A549 (cell line): ENCODE results near the gene FANCI. TPM values are rescaled to one million over a fixed set of nuclear protein-coding genes. Genes with fewer than 3 reads are reported as not detected.

Experiments
- ATAC-seq, 2 experiments: fragments of 200-7000 bp in 1 of 2; fragments of >200 bp in 1 of 2; cut with Nextera tagmentation in 1 of 2; cut with Tn5 transposase in 1 of 2; 3 replicates each; pipeline versions ENCODE4 v1.8.0 to v1.9.1; 2018 to 2020; ENCODE audit warnings: mild to moderate bottlenecking in 1 of 2, moderate library complexity in 1 of 2
- CTCF ChIA-PET: fragments of 300-600 bp; sonication (Branson Sonifier 250); formaldehyde crosslinking; extraction: SDS; loops from one replicate; lab custom pipeline; 2021; ENCODE audit warnings: antibody characterized with exemption, inconsistent platforms; lab: Yijun Ruan, JAX
- POLR2A ChIA-PET: fragments of 350-600 bp; formaldehyde crosslinking; extraction: SDS; loops from one replicate; lab custom pipeline; 2021; ENCODE audit warnings: antibody characterized with exemption, inconsistent platforms; lab: Yijun Ruan, JAX
- DNase-seq, 2 experiments: peaks; one replicate each; pipeline versions ENCODE4 v3.0.0 to v3.0.0-alpha.2; 2011 to 2016; ENCODE audit warnings: low read depth in 1 of 2, low spot score in 1 of 2
- FAIRE-seq: peaks from 2 replicates; lab custom pipeline; 2011; peaks lifted over from hg19 to GRCh38; lab: Jason Lieb, UNC
- H3K27ac ChIP-seq, 2 experiments: fragments of >200 bp; sonication (Bioruptor Twin); formaldehyde crosslinking; 3 replicates each; pipeline ENCODE4 v1.5.1; 2016 to 2017
- H3K4me1 ChIP-seq: fragments of >200 bp; sonication (Bioruptor Twin); formaldehyde crosslinking; 3 replicates; pipeline ENCODE4 v1.6.1; 2016
- H3K4me2 ChIP-seq: fragments of >200 bp; sonication (Bioruptor Twin); formaldehyde crosslinking; 3 replicates; pipeline ENCODE4 v1.6.1; 2016
- H3K4me3 ChIP-seq: fragments of >200 bp; sonication (Bioruptor Twin); formaldehyde crosslinking; 3 replicates; pipeline ENCODE4 v1.5.1; 2016
- H3K9me3 ChIP-seq: fragments of >200 bp; sonication (Bioruptor Twin); formaldehyde crosslinking; 3 replicates; pipeline ENCODE4 v1.6.1; 2016
- BHLHE40 ChIP-seq: IDR thresholded peaks from 2 replicates; pipeline ENCODE4 v1.6.1; 2012; ENCODE audit warnings: low read depth, low read length, inconsistent platforms
- CBX2 ChIP-seq: fragments of 200-600 bp; sonication (generic); IDR thresholded peaks from 2 replicates; pipeline ENCODE4 v1.6.1; 2016; ENCODE audit warnings: low read depth, mild to moderate bottlenecking, borderline replicate concordance
- EHF ChIP-seq: fragments of 250-450 bp; sonication (Bioruptor Pico); IDR thresholded peaks from 2 replicates; pipeline ENCODE4 v1.5.0; 2020; ENCODE audit warnings: mild to moderate bottlenecking
- EHMT2 ChIP-seq: fragments of 200-600 bp; sonication (generic); IDR thresholded peaks from 2 replicates; pipeline ENCODE4 v1.6.1; 2016; ENCODE audit warnings: antibody characterized with exemption, low read depth, mild to moderate bottlenecking, moderate library complexity
- ESRRA ChIP-seq: fragments of 150-350 bp; IDR thresholded peaks from 2 replicates; pipeline ENCODE4 v1.6.1; 2014; ENCODE audit warnings: mild to moderate bottlenecking, low read length, borderline replicate concordance
- FOSL2 ChIP-seq, 2 experiments: fragments of 450-650 bp in 1 of 2; fragments of >200 bp in 1 of 2; sonication (Bioruptor Twin) in 1 of 2; formaldehyde crosslinking; IDR thresholded peaks; 2 replicates each; pipeline versions ENCODE4 v1.5.0 to v1.6.1; 2016 to 2020; ENCODE audit warnings: mild to moderate bottlenecking in 1 of 2, moderate library complexity in 1 of 2
- FOXS1 ChIP-seq: fragments of 250-450 bp; sonication (Bioruptor Pico); IDR thresholded peaks from 2 replicates; pipeline ENCODE4 v1.5.0; 2020; ENCODE audit warnings: mild to moderate bottlenecking, moderate library complexity
- GATA3 ChIP-seq: IDR thresholded peaks from 2 replicates; pipeline ENCODE4 v1.6.1; 2012; ENCODE audit warnings: borderline replicate concordance
- HDAC2 ChIP-seq: fragments of 200-600 bp; sonication (generic); IDR thresholded peaks from 2 replicates; pipeline ENCODE4 v1.6.1; 2016
- HEYL ChIP-seq: fragments of 250-450 bp; sonication (Bioruptor Pico); IDR thresholded peaks from 2 replicates; pipeline ENCODE4 v1.8.0; 2021; ENCODE audit warnings: mild to moderate bottlenecking, moderate library complexity
- HOXA7 ChIP-seq: fragments of 250-450 bp; sonication (Bioruptor Pico); IDR thresholded peaks from 2 replicates; pipeline ENCODE4 v1.5.0; 2020; ENCODE audit warnings: mild to moderate bottlenecking, moderate library complexity
- HOXB5 ChIP-seq: fragments of 250-450 bp; sonication (Bioruptor Pico); IDR thresholded peaks from 2 replicates; pipeline ENCODE4 v1.5.0; 2020; ENCODE audit warnings: mild to moderate bottlenecking, moderate library complexity
- JUNB ChIP-seq: fragments of >200 bp; sonication (Bioruptor Twin); formaldehyde crosslinking; IDR thresholded peaks from 2 replicates; pipeline ENCODE4 v1.6.1; 2016
- MAFK ChIP-seq: fragments of 450-650 bp; IDR thresholded peaks from 2 replicates; pipeline ENCODE4 v1.6.1; 2014; ENCODE audit not compliant: partially characterized antibody
- NFE2L2 ChIP-seq: fragments of 150-350 bp; conservative IDR thresholded peaks from 2 replicates; pipeline ENCODE4 v1.6.1; 2014; ENCODE audit warnings: low read length
- NR3C1 ChIP-seq: fragments of >200 bp; sonication (Bioruptor Twin); formaldehyde crosslinking; IDR thresholded peaks from 3 replicates; pipeline ENCODE4 v1.6.1; 2017
- POLR2AphosphoS2 ChIP-seq: conservative IDR thresholded peaks from 2 replicates; pipeline ENCODE4 v1.6.1; 2012; ENCODE audit warnings: low read length, improper control_type of control experiment, inconsistent platforms
- RAD21 ChIP-seq, 2 experiments: fragments of >200 bp in 1 of 2; sonication (Bioruptor Twin) in 1 of 2; formaldehyde crosslinking in 1 of 2; IDR thresholded peaks in 1 of 2; conservative IDR thresholded peaks in 1 of 2; 2 replicates in 1 of 2; 3 replicates in 1 of 2; pipeline ENCODE4 v1.6.1; 2012 to 2018; ENCODE audit warnings: inconsistent platforms in 1 of 2
- RARB ChIP-seq: fragments of 250-450 bp; sonication (Bioruptor Pico); IDR thresholded peaks from 2 replicates; pipeline ENCODE4 v1.8.0; 2021; ENCODE audit warnings: mild to moderate bottlenecking, moderate library complexity
- TFCP2L1 ChIP-seq: fragments of 250-450 bp; sonication (Bioruptor Pico); IDR thresholded peaks from 2 replicates; pipeline ENCODE4 v1.5.0; 2021; ENCODE audit warnings: mild to moderate bottlenecking
- ZFP36 ChIP-seq: fragments of 450-650 bp; IDR thresholded peaks from 2 replicates; pipeline ENCODE4 v1.6.1; 2014; ENCODE audit warnings: borderline replicate concordance; ENCODE audit not compliant: partially characterized antibody
- WGBS: methylation state at CpG from one replicate; pipeline ENCODE4 v1.1.6; 2017; ENCODE audit errors: missing lambda C conversion rate; 5-methylcytosine and 5-hydroxymethylcytosine counted together
- polyA plus RNA-seq, 4 experiments: library from polyadenylated mRNA; depleted of rRNA in 3 of 4; stranded (reverse); fragments of >200 nt; fragmentation: RNase III in 1 of 4; extraction: RNeasy Plus Mini Kit Qiagen cat#74134 plus additional on column Dnase treatment in 1 of 4; gene quantifications; 2 replicates in 3 of 4; 3 replicates in 1 of 4; pipeline ENCODE4 v1.2.3, GENCODE V29; 2011 to 2017
- TF ChIP-seq, protein P1 (sequence below): fragments of 250-450 bp; sonication (Bioruptor Pico); IDR thresholded peaks from 2 replicates; pipeline ENCODE4 v1.5.0; 2020; ENCODE audit warnings: low read depth, mild to moderate bottlenecking, moderate library complexity
- TF ChIP-seq, protein P2 (sequence below): fragments of >200 bp; sonication (Bioruptor Twin); formaldehyde crosslinking; IDR thresholded peaks from 3 replicates; pipeline ENCODE4 v1.6.1; 2016
- TF ChIP-seq, protein P3 (sequence below): fragments of 250-450 bp; sonication (Bioruptor Pico); IDR thresholded peaks from 2 replicates; pipeline ENCODE4 v1.5.0; 2021; ENCODE audit warnings: mild to moderate bottlenecking, moderate library complexity, borderline replicate concordance
- TF ChIP-seq, protein P4 (sequence below): fragments of 150-350 bp; IDR thresholded peaks from 2 replicates; pipeline ENCODE4 v1.6.1; 2014; ENCODE audit warnings: low read depth, mild to moderate bottlenecking, low read length
- TF ChIP-seq, protein P5 (sequence below): fragments of 450-650 bp; IDR thresholded peaks from 2 replicates; pipeline ENCODE4 v1.6.1; 2014; ENCODE audit warnings: antibody characterized with exemption

FANCI gene
- polyA plus RNA-seq, 2 of the 4 experiments (the other 2 are of a cell fraction) = 101 to 123 TPM

DNA sequence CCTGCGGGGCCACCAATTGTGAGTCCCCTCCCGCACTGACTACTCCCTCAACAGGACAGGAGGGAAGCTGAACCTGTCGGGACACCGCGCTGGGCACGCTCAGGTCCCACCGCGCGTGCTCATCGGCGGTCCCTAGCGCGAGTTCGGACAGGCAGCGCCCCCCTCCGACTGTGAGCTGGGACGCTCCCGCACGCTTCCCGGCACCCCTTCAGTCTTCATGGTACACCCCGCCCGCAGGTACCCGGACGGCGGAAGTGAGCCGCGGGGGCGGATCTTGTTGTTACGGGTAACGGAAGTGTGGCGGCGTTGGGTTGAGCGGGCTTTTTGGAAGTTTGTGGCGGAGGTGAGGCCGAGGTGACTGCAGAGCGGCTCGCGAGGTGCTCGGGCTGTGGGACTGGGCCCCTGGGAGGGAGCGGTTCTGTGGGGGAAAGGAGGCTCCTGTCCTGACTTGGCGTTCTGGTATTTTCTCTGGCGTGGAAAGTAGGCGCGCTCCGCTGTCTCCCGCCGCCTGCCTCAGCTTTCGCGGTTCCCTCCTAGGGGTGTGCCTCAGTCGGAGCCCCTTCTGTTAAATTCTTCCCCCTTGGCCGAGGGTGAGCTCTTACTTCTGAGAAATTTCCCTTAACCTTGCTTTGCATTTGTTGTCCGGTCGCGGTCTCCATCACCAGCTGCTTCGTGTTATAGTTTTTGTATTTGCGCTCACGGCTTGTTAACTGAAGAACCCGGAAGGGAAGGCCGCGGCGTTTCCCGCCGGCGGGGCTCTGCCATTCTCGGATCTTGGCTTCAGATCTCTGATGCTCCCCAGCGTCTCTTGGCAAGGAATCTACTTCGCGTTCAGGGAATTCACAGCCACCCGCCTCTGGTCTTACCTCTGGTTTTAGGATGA is at the start of gene FANCI (continued):
- TF ChIP-seq, protein P1, sequence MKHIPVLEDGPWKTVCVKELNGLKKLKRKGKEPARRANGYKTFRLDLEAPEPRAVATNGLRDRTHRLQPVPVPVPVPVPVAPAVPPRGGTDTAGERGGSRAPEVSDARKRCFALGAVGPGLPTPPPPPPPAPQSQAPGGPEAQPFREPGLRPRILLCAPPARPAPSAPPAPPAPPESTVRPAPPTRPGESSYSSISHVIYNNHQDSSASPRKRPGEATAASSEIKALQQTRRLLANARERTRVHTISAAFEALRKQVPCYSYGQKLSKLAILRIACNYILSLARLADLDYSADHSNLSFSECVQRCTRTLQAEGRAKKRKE (CRISPR knock-in tag) = no peak
- no peak for TF ChIP-seq POLR2AphosphoS2
- TF ChIP-seq RAD21 (conservative IDR thresholded peaks at IDR 0.05 in 1 of 2, IDR thresholded peaks at IDR 0.05 in 1 of 2) = peak; percentile 67 to 77
- TF ChIP-seq NR3C1 = no peak
- TF ChIP-seq GATA3 = peak; percentile 70
- TF ChIP-seq MAFK = no peak
- no peak for TF ChIP-seq EHF
- TF ChIP-seq, all 56 proteins: peak for 15

DNA sequence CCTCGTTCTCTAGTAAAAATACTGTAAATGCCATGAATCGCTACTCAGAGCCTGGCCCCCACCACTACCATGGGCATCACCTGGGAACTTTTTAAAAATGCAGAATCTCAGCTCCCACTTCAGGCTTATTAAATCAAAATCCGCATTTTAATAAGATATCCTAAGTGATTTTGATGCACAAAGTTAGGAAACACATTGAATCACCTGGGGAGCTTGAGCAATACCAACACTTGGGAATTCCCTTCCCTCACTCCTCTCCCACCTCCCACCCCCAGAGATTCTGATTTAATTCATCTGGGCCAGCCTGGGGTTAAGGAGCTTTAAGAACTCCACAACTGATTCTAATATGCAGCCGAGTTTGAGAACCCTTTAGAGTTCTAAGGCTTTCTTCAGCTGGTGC is 49.2 kb upstream of the FANCI start:
- ATAC-seq = no peak
- POLR2A ChIA-PET = no interaction called here
- Histone ChIP-seq H3K4me2 (no peak overlapping the region), H3K4me3 (no peak overlapping the region), H3K4me1 (no peaks in the 10 kb centered on the region), H3K9me3 (no peaks in the 10 kb centered on the region), H3K27ac (no peak overlapping the region)
- CTCF ChIA-PET = interaction anchor here (1.1 to 15.6 kb wide), 12 partner anchors 9 to 290 kb away, joined by 3 to 141 read pairs (median 9); partner anchors contain the start of gene FANCI
- no peak for DNase-seq
- WGBS = 91% methylated on average over 4 of the region's 4 CpGs
- TF ChIP-seq NR3C1 (no peak), HOXA7 (CRISPR knock-in tag) (no peak), FOXS1 (CRISPR knock-in tag) (no peak), ESRRA (no peak), FOSL2 (IDR thresholded peaks at IDR 0.05) (no peak), FOSL2 (CRISPR knock-in tag; IDR thresholded peaks at IDR 0.05) (no peak), NFE2L2 (no peak), RARB (no peak), TFCP2L1 (CRISPR knock-in tag) (no peak), JUNB (no peak), HEYL (no peak), CBX2 (no peak), ZFP36 (no peak), HOXB5 (no peak), BHLHE40 (no peak), EHMT2 (no peak), HDAC2 (no peak)
- TF ChIP-seq, protein P2, sequence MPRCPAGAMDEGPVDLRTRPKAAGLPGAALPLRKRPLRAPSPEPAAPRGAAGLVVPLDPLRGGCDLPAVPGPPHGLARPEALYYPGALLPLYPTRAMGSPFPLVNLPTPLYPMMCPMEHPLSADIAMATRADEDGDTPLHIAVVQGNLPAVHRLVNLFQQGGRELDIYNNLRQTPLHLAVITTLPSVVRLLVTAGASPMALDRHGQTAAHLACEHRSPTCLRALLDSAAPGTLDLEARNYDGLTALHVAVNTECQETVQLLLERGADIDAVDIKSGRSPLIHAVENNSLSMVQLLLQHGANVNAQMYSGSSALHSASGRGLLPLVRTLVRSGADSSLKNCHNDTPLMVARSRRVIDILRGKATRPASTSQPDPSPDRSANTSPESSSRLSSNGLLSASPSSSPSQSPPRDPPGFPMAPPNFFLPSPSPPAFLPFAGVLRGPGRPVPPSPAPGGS = no peak
- TF ChIP-seq, protein P3, sequence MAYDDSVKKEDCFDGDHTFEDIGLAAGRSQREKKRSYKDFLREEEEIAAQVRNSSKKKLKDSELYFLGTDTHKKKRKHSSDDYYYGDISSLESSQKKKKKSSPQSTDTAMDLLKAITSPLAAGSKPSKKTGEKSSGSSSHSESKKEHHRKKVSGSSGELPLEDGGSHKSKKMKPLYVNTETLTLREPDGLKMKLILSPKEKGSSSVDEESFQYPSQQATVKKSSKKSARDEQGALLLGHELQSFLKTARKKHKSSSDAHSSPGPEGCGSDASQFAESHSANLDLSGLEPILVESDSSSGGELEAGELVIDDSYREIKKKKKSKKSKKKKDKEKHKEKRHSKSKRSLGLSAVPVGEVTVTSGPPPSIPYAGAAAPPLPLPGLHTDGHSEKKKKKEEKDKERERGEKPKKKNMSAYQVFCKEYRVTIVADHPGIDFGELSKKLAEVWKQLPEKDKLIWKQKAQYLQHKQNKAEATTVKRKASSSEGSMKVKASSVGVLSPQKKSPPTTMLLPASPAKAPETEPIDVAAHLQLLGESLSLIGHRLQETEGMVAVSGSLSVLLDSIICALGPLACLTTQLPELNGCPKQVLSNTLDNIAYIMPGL (CRISPR knock-in tag) = no peak
- TF ChIP-seq, protein P4, sequence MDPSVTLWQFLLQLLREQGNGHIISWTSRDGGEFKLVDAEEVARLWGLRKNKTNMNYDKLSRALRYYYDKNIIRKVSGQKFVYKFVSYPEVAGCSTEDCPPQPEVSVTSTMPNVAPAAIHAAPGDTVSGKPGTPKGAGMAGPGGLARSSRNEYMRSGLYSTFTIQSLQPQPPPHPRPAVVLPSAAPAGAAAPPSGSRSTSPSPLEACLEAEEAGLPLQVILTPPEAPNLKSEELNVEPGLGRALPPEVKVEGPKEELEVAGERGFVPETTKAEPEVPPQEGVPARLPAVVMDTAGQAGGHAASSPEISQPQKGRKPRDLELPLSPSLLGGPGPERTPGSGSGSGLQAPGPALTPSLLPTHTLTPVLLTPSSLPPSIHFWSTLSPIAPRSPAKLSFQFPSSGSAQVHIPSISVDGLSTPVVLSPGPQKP = no peak
- TF ChIP-seq, protein P5, sequence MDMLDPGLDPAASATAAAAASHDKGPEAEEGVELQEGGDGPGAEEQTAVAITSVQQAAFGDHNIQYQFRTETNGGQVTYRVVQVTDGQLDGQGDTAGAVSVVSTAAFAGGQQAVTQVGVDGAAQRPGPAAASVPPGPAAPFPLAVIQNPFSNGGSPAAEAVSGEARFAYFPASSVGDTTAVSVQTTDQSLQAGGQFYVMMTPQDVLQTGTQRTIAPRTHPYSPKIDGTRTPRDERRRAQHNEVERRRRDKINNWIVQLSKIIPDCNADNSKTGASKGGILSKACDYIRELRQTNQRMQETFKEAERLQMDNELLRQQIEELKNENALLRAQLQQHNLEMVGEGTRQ = no peak
- TF ChIP-seq, all 56 proteins: peak for 0
- FAIRE-seq = no peak
